ENCODE measurements around the gene GKN1.

DNA sequence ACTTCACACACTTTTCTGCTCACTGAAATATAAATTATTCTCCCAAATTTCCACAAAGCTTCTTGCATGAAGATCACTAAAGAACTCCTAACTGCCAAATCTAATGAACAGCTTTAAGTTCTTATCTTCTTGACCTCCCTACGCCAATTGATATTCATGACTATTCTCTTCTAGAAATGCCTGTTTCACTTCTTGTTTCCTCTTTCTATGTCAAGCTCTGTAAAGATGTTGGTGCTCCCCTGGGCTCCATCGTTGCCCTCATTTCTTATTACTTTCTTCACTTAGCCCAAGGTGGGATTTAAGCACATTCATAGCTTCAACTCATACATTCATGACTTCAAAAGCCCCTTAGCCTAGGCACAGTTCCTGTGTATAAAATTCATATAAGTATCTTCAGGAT lies 29.3 kb downstream of the GKN1 start:
- TF ChIP-seq, protein P1, sequence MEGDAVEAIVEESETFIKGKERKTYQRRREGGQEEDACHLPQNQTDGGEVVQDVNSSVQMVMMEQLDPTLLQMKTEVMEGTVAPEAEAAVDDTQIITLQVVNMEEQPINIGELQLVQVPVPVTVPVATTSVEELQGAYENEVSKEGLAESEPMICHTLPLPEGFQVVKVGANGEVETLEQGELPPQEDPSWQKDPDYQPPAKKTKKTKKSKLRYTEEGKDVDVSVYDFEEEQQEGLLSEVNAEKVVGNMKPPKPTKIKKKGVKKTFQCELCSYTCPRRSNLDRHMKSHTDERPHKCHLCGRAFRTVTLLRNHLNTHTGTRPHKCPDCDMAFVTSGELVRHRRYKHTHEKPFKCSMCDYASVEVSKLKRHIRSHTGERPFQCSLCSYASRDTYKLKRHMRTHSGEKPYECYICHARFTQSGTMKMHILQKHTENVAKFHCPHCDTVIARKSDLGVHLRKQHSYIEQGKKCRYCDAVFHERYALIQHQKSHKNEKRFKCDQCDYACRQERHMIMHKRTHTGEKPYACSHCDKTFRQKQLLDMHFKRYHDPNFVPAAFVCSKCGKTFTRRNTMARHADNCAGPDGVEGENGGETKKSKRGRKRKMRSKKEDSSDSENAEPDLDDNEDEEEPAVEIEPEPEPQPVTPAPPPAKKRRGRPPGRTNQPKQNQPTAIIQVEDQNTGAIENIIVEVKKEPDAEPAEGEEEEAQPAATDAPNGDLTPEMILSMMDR (IDR thresholded peaks at IDR 0.05): no peak
- TF ChIP-seq POLR2A (IDR thresholded peaks at IDR 0.05): no peak
